HG03175 (cell line): Measurements from ENCODE around the gene ZNF487.
A peak's percentile ranks its signal among the peaks of the same experiment; 100 is the strongest.
"Not testable (repeated sequence)": the region's sequence is repeated elsewhere in the genome, so short reads cannot be mapped to it uniquely, and the experiment has no call there.

ENCODE experiments used
- ATAC-seq: cut with Tn5 transposase; IDR thresholded peaks from one replicate; pipeline ENCODE4 v1.9.1; 2021; ENCODE audit warnings: mild to moderate bottlenecking, moderate library complexity; ENCODE audit not compliant: unreplicated experiment

ZNF487 gene

DNA sequence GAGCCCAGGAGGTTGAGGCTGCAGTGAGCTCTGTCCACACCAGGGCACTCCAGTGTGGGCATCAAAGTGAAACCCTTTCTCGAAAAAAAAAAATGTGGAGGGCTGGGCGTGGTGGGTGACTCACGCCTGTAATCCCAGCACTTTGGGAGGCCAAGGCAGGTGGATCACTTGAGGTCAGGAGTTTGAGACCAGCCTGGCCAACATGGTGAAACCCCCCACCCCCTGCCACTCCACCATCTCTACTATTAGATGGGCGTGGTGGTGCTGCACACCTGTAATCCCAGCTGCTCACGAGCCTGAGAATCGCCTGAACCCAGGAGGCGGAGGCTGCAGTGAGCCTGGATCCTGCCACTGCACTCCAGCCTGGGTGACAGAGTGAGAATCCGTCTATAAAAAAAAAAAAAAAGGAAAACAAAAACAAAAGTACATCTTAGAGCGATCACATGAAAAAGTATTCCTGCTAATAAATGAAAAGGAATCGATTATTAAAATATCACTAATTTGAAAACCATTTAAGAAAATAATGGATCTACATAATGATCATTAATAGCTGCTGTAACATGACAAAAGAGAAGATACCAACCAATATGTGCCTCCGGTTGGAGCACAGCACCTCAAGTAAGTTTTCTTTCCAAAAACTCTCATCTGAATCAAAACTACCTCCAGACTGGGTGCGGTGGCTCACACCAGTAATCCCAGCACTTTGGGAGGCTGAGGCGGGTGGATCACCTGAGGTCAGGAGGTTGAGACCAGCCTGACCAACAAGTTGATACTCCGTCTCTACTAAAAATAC, 32.8 kb upstream of the ZNF487 start:
- ATAC-seq: no peak

DNA sequence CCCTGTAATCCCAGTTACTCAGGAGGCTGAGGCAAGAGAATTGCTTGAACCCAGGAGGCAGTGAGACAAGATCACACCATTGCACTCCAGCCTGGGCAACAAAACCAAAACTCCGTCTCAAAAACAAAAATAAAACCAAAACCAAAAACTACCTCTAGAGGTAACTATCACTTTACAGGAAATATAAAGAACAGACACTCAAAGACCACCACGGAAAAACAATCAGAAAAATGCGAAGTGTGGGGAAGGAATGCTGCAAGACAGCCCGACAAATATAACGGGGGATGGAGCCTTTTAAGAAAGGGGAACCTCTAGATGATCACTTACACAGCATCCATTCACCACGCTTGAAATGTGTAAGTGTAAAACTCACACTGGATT, 32.2 kb upstream of the ZNF487 start:
- no peak for ATAC-seq

DNA sequence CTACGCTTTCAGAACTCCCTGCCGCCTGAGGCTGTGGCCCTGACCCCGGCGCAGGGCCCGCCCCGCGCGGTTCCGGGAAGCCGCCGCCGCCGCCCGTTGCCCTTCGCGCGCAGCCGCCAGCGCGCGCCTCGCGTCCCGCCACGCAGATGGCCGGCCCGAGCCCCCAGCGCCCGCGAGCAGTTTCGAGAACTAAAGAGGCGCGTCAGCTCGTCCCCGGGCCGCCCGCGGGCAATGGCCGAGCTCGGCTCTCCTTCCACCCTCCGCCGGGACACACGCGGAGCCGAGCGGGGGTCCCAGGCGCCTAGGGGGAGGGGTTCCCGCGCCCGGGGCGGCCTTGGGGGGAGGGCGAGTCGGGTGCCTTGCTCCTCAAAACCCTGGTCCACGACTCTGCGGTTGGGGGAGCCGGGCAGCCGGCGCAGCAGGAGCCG, 29.7 kb upstream of the ZNF487 start:
- ATAC-seq: peak; percentile 18

DNA sequence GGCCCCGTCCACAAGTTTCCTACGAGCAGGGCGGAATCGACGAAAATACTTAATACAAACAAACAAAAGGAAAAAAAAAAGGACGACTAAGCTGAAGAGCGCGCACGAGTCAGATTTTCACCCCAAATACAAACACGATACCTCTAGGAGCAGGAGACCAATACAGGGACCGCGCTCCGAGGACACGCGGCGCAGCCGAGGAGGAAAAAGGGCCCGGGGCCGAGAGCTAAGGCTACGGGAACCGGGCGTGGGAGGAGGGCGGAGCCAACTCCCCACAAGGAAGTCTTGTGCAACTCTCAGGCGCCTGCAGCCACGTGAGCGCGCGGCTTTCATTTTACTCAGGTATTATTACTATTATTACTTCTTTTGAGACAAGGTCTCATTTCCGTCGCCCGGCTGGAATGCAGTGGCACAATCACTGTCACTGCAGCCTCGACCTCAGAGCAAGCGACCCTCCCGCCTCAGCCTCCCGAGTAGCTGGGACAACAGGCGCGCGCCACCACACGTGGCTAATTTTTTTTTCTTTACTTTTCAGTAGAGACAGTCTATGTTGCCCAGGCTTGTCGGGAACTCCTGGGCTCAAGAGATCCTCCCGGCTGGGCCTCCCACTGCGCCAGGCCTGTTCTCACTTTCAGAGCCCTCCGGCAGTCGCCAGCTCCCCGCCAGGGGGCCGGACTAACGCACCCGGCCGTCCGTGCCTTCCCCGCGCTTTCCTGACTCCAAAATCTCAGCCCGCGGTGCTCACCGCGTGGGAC, 29.2 kb upstream of the ZNF487 start:
- peak; percentile 47 for ATAC-seq

DNA sequence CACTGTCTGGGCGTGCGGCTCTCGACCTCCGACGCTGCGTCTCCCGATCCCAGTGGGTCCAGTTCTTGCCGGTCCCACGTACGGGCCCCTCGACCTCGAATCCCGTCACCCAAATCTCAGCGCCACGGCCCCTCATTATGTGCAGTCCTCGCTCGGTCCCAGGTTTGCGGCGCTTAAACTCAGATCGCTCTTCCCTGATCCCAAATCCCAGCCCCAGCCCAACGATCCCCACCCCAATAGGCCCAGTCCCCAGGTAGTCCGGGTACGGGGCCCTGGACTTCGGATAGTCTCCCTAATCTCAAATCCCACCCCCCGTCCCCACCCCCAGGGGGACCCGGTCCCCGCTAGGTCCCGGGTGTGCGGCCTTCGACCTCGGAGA, 28.6 kb upstream of the ZNF487 start:
- ATAC-seq: no peak

DNA sequence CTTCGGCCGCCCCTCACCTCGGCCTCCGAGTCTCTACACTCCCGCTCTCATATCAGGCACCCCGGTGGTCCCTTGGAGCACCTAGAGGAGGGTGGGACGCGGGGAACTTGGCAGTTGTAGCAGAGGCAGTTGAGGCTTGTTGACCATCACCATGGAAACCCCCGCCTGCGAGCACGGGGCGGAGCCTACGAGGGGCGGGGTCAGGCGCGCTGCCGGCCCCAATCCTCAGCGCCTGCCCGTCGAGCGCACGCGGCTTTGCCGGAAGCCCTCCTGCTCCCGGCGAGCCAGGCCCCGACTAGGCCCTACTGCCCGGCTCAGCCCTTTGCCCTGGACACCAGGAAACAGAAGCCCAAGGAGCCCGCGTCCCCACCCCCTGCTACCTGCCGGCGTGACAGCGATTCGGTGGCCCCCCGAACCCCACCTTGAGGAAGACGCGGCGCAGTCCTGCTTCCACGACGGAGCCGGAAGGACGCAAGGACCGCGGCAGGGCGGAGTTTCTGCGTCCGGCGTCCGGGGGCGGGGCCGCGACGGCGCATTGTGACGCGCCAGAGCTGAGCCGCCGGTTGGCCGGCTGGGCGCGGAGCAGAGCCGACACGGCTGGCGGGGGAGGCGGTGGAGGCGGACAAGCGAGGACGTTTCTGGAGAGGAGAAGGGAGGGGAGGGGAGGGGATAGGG, 28.1 kb upstream of the ZNF487 start, which contains the start of gene HNRNPF:
TSS of gene HNRNPF (minus strand) at position 477 of the 675 bp plus-strand sequence. CDS start 21,302 bp downstream, outside the sequence.
- ATAC-seq: peak; percentile 67

DNA sequence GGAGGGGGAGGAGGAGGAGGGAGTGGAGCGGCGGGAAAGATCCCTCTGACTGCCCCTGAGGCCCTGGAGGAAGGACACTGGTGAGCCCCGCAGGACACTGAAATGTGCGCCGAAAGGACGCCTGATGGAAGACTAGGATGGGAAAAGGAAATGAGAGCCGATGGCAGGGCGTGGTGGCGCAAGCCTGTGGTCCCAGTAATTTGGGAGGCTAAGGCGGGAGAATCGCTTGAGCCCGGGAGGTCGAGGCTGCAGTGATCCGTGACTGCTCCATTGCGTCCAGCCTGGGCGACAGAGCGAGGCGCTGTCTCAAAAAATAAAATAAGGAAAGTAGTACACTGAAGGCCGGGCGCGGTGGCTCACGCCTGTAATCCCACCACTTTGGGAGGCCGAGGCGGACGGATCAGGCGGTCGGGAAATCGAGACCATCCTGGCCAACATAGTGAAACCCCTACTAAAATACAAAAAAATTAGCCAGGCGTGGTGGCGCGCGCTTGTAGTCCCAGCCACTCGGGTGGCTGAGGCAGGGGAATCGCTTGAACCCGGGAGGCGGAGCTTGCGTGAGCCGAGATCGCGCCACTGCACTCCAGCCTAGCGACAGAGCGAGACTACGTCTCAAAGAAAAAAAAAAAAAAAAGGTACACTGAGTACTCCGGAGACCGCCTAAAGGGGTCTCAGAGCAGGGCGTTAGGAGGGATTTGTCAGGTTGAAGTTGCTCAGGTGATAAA, 27.4 kb upstream of the ZNF487 start:
- ATAC-seq: peak; percentile 0

DNA sequence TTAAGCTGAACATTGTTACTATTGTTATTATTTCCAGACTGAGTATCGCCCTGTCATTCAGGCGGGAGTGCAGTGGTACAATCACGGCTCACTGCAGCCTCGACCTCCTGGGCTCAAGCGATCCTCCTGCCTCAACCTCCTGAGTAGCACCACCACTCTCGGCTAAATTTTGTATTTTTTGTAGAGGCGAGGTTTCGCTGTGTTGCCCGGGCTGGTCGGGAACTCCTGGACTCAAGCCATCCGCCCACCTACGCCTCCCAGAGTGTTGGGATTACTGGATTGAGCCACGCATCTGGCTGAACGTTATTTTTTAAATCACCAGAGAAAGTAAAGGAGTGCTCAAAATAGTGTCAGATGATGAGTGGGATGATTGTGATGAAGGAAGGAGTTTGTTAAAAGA, 26.6 kb upstream of the ZNF487 start:
- ATAC-seq: no peak

DNA sequence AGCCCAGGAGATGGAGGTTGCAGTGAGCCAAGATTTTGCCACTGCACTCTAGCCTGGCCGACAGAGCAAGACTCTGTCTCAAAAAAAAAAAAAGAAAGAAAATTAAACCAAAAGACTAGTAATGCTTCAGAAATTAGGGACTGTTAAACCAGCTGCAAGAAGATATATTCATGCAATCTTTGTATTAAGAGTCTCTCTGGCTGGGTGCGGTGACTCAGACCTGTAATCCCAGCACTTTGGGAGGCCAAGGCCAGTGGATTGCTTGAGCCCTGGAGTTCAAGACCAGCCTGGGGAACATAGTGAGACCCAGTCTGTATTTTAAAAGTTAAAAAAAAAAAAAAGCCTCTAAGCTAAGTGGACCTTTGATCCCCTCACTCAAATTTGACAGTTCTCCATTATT, 25.4 kb upstream of the ZNF487 start:
- no peak for ATAC-seq

DNA sequence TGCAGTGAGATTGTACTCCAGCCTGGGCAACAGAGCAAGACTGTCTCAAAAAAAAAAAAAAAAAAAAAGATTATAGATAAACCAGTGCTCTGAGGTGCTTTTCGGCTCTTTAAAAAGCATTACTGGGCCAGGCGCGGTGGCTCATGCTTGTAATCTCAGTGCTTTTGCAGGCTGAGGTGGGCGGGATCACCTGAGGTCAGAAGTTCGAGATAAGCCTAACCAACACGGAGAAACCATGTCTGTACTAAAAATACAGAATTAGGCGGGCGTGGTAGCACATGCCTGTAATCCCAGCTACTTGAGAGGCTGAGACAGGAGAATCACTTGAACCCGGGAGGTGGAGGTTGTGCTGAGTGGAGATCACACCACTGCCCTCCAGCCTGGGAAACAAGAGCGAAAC, 21.4 kb upstream of the ZNF487 start:
- no peak for ATAC-seq

DNA sequence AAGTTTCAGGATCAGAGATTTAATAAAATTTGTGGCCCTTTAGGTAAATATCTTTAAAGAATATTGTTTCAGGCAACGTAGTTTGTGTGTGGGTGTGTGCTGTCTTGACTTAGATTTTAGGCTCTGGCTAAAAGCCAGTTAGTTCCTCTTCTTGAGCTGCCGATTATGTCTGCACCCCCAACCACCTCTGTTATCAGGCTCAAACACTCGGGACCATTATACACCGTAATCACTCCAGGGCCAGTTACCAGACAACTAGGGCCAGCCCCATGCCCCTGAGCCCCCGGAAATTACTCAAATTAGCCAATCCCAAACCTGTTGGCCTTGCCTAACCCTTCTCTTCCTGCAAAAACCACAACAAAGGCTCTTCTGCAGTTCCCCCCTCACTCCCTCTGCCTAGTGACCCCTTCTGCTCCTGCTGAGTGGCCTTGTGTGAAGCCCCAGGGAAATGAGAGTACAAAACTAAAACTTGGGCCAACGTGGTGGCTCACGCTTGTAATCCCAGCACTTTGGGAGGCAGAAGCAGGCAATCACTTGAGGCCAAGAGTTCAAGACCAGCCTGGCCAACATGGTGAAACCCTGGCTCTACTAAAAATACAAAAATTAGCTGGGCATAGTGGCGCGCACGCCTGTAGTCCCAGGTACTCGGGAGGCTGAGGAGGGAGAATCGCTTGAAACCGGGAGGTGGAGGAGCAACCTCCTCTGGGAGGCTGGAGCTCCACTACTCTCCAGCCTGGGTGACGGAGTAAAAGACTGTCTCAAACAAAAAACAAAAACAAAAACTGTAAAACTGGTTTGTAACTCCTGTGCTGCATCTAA, 18.8 kb upstream of the ZNF487 start:
- ATAC-seq: no peak

DNA sequence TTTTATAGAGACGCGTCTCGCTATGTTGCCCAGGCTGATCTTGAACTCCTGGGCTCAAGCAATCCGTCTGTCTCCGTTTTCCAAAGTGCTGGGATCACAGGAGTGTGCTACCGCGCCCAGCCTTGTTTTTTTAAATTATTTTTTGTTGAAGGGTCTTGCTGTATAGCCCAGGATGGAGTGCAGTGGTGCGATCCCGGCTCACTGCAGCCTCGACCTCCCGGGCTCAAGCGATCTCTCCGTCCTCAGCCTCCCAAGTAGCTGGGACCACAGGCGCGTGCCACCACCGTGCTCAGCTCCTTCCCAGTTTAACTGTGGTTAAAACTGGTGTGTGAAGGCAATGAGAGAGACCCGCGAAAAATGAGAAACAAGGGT, 16.9 kb upstream of the ZNF487 start:
- no peak for ATAC-seq

DNA sequence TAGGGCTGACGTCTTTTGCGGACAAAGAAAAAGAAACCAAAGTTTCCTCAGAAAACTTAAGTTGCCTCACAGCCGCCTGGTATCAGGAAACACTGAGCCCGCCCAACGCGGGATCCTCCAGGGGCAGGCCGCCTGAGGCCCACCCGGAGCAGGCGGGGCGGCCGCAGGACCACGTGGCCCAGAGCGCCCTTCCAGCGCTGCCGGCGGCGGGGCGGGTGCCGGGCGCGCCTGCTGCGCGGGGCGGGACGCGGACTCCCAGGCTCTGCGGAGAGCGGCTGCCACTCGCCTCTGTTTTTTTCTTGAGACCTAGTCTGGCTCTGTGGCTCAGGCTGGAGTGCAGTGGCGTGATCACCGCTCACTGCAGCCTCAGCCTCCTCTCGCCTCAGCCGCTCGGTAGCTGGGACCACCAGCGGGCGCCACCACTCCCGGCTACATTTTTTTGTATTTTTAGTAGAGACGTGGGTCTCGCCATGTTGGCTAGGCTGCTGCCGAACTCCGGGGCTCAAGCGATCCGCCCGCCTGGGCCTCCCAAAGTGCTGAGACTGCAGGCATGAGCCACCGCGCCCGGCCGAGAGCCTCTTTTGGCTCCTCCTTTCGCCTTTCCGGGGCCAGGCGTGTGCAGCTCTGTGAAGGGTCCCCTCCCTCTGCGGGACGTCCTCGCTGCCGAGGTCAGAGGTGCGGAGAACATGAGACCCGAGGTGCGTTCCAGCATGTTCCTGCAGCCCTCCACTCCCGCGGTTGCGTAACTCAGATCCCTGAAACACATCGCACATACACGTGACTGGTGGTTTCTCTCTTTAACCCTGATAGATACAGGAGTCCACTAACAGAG, 16.3 kb upstream of the ZNF487 start:
- peak; percentile 83 for ATAC-seq

DNA sequence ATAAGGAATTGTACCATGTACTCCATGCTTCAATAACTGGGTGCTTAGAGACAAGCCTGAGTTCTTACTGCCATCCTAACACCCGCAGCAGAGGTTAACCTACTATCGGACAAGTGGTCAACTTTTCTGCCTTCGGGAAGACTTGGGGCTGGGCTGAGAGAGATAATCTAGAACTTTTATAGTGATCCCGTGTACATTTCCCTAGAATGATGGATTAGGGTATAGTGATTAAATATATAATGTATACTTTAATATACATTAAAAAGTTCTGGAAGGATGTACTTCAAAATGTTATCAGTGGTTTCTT, 15.8 kb upstream of the ZNF487 start:
- peak; percentile 5 for ATAC-seq

DNA sequence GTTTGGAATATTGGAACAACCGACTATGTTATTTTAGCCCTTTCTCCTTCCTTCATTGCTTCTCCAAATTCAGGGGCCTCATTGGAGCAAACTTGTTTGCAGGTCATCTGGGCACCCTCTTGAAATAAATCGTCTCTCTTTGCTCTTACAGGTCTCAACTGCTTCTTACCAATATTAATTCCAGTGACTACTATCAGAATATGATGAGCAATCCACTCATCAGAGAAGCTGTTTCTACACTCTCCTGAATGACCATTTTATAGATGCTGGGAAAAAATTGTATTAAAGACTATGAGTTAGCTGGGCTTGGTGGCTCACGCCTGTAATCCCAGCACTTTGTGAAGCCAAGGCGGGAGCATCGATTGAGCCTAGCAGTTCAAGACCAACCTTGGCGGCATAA, 15.4 kb upstream of the ZNF487 start:
- ATAC-seq: no peak

DNA sequence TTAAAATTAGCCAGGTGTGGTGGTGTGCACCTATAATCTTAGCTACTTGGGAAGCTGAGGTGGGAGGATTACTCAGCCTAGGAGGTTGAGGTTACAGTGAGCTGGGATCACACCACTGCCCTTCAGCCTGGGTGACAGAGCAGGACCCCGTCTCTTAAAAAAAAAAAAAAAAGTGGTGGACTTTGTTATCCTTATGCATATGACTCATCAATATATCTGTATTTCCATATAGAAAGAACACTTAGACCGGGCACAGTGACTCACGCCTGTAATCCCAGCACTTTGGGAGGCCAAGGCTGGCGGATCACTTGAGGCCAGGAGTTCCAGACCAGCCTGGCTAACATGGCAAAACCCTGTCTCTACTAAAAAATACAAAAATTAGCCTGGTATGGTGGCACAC, 15.0 kb upstream of the ZNF487 start:
- not testable (repeated sequence) for ATAC-seq

DNA sequence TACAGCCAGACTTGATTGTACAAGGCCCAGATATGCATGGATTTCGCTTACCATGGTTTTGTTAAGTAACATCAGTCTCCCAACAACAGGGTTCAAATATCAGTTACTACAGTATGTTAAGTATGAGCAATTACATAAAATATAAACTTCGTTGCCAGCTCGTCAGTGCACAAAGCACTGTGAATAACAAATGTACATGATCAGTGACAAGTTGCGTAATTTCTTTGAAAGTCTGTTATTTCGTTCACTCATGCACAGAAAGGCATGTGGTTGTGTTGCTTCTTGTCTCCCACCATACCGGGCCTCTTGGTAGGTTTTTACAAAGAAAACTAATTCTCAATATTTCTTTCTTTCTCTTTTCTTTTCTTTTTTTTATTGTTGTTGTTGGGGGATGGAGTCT, 12.5 kb upstream of the ZNF487 start:
- ATAC-seq: no peak

DNA sequence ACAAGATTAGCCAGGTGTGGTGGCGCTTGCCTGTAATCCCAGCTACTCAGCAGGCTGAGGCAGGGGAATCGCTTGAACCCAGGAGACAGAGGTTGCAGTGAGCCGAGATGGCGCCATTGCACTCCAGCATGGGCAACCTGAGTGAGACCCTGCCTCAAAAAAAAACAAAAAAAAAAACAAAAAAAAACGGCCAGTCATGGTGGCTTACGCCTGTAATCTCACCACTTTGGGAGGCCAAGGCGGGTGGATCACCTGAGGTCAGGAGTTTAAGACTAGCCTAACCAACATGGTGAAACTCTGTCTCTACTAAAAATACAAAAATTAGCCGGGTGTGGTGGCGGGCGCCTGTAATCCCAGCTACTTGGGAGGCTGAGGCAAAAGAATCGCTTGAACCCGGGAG, 10.4 kb upstream of the ZNF487 start:
- ATAC-seq: not testable (repeated sequence)

DNA sequence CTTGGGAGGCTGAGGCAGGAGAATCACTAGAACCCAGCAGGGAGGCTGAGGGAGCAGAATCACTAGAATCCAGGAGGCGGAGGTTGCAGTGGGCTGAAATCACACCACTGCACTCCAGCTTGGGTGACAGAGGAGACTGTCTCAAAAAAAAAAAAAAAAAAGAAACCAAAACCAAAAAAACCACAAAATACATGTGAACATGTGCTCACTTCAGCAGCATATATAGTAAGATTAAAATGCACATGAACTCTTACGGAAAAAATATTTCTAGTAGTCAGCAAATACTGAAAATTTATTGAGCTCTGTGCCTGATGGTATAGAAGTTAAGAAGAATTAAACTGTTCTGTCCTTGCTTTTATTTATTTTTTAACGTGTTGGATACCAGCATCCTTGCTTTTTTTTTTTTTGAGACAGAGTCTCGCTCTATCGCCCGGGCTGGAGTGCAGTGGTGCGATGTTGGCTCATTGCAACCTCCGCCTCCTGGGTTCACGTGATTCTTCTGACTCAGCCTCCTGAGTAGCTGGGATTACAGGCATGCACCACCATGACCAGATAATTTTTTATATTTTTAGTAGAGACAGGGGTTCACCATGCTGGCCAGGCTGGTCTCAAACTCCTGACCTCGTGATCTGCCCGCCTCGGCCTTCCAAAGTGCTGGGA, 9.6 kb upstream of the ZNF487 start:
- ATAC-seq: peak; percentile 85
